HepG2 (cell line): ENCODE data around the gene FEV. TPM values are rescaled to one million over a fixed set of nuclear protein-coding genes. Genes with fewer than 3 reads are reported as not detected.

Experiments used
- ATAC-seq: fragments of 200-7000 bp; cut with Tn5 transposase; 3 replicates; pipeline ENCODE4 v1.9.1; 2020; ENCODE audit warnings: mild to moderate bottlenecking, moderate library complexity
- BruUV-seq: library from RNA; stranded (reverse); fragments of 400-500 nt; replicated peaks from 2 replicates; lab custom pipeline; 2021; lab: Mats Ljungman, UMichigan
- CTCF ChIA-PET: fragments of 300-600 bp; formaldehyde crosslinking; extraction: SDS; loops from one replicate; lab custom pipeline; 2021; ENCODE audit warnings: low total read pairs, inconsistent platforms, low intra/inter-chr PET ratio; lab: Yijun Ruan, JAX
- POLR2A ChIA-PET: fragments of 350-600 bp; sonication (Branson Sonifier 250); formaldehyde crosslinking; loops from one replicate; lab custom pipeline; 2020; ENCODE audit warnings: antibody characterized with exemption, inconsistent platforms; lab: Yijun Ruan, JAX
- DNase-seq: peaks from one replicate; pipeline ENCODE4 v3.0.0-alpha.2; 2015; ENCODE audit warnings: low spot score
- FAIRE-seq: peaks from 3 replicates; lab custom pipeline; 2011; peaks lifted over from hg19 to GRCh38; lab: Jason Lieb, UNC
- H2AFZ ChIP-seq: one replicate; pipeline ENCODE4 v1.6.1; 2011; ENCODE audit warnings: low read length, inconsistent platforms
- H3K27ac ChIP-seq: fragments of 300-600 bp; 3 replicates; pipeline ENCODE4 v1.8.0; 2011; ENCODE audit warnings: mixed run types, mild to moderate bottlenecking, mixed read lengths, low read length, inconsistent platforms; ENCODE audit not compliant: insufficient read depth; ENCODE audit errors: extremely low read length
- H3K27me3 ChIP-seq, 2 experiments: fragments of 200-600 bp in 1 of 2; 2 replicates in 1 of 2; 3 replicates in 1 of 2; pipeline versions ENCODE4 v1.6.0 to v1.8.0; 2011; ENCODE audit warnings: low read length in 2 of 2, mild to moderate bottlenecking in 2 of 2, moderate library complexity in 2 of 2, inconsistent platforms in 1 of 2; ENCODE audit not compliant: insufficient read depth in 2 of 2, control insufficient read depth in 1 of 2
- H3K36me3 ChIP-seq, 2 experiments: fragments of 200-600 bp in 1 of 2; replicated peaks in 1 of 2; 2 replicates in 1 of 2; 3 replicates in 1 of 2; pipeline versions ENCODE4 v1.5.1 to v1.8.0; 2011; ENCODE audit warnings: low read length in 2 of 2, inconsistent platforms in 1 of 2; ENCODE audit not compliant: insufficient read depth in 2 of 2, control insufficient read depth in 1 of 2
- H3K4me1 ChIP-seq: 2 replicates; pipeline ENCODE4 v1.5.1; 2012; ENCODE audit warnings: low read length, inconsistent platforms; ENCODE audit not compliant: insufficient read depth
- H3K4me2 ChIP-seq: 2 replicates; pipeline ENCODE4 v1.6.0; 2011; ENCODE audit warnings: low read depth, low read length, inconsistent platforms
- H3K4me3 ChIP-seq, 3 experiments: fragments of 200-600 bp in 1 of 3; sonication (generic), shearing (Covaris generic) in 1 of 3; replicated peaks in 1 of 3; 2 replicates each; pipeline ENCODE4 v1.5.1; 2011 to 2016; ENCODE audit warnings: low read length in 3 of 3, inconsistent platforms in 2 of 3, low read depth in 2 of 3, mild to moderate bottlenecking in 2 of 3, control low read depth in 1 of 3, mixed read lengths in 1 of 3; ENCODE audit not compliant: insufficient read depth in 1 of 3
- H3K79me2 ChIP-seq: one replicate; pipeline ENCODE4 v1.6.1; 2011; ENCODE audit warnings: low read length, inconsistent platforms; ENCODE audit not compliant: insufficient read depth
- H3K9ac ChIP-seq: 2 replicates; pipeline ENCODE4 v1.6.0; 2011; ENCODE audit warnings: mild to moderate bottlenecking, low read depth, low read length, inconsistent platforms; ENCODE audit not compliant: insufficient read depth
- H3K9me3 ChIP-seq: 2 replicates; pipeline ENCODE4 v1.5.1; 2012; ENCODE audit warnings: mild to moderate bottlenecking, low read length
- H4K20me1 ChIP-seq: 2 replicates; pipeline ENCODE4 v1.6.0; 2011; ENCODE audit warnings: inconsistent platforms, mild to moderate bottlenecking, low read length, moderate library complexity; ENCODE audit not compliant: insufficient read depth
- GTF2F1 ChIP-seq: fragments of 150-350 bp; IDR thresholded peaks from 2 replicates; pipeline ENCODE4 v1.6.1; 2014; ENCODE audit warnings: low read length
- GZF1 ChIP-seq: sonication (generic); formaldehyde crosslinking; IDR thresholded peaks from 2 replicates; pipeline ENCODE4 v1.5.1; 2020; ENCODE audit warnings: mild to moderate bottlenecking, missing genetic modification reagents
- JARID2 ChIP-seq: sonication (generic); formaldehyde crosslinking; IDR thresholded peaks from 2 replicates; pipeline ENCODE4 v1.8.1; 2023; ENCODE audit warnings: missing genetic modification reagents, inconsistent platforms; ENCODE audit not compliant: insufficient replicate concordance
- MED1 ChIP-seq: sonication (generic); formaldehyde crosslinking; IDR thresholded peaks from 2 replicates; pipeline ENCODE4 v1.4.0; 2020; ENCODE audit warnings: missing genetic modification reagents
- PITX1 ChIP-seq: sonication (generic); formaldehyde crosslinking; IDR thresholded peaks from 2 replicates; pipeline ENCODE4 v1.5.1; 2020; ENCODE audit warnings: mild to moderate bottlenecking, missing genetic modification reagents
- POGZ ChIP-seq: sonication (generic); formaldehyde crosslinking; IDR thresholded peaks from 2 replicates; pipeline ENCODE4 v1.4.0; 2020; ENCODE audit warnings: mild to moderate bottlenecking, missing genetic modification reagents
- SMAD1 ChIP-seq: sonication (generic); formaldehyde crosslinking; IDR thresholded peaks from 2 replicates; pipeline ENCODE4 v1.4.0; 2020; ENCODE audit warnings: missing genetic modification reagents, low read depth, mild to moderate bottlenecking, borderline replicate concordance
- ZFYVE20 ChIP-seq: sonication (generic); formaldehyde crosslinking; IDR thresholded peaks from 2 replicates; pipeline ENCODE4 v1.8.0; 2023; ENCODE audit warnings: low read depth, mild to moderate bottlenecking, moderate library complexity, missing genetic modification reagents, borderline replicate concordance
- ZNF12 ChIP-seq: sonication (generic); formaldehyde crosslinking; IDR thresholded peaks from 2 replicates; pipeline ENCODE4 v1.5.0; 2020; ENCODE audit warnings: missing genetic modification reagents
- ZNF264 ChIP-seq: sonication (generic); formaldehyde crosslinking; IDR thresholded peaks from 2 replicates; pipeline ENCODE4 v1.4.0; 2020; ENCODE audit warnings: missing genetic modification reagents
- ZNF878 ChIP-seq: sonication (generic); formaldehyde crosslinking; IDR thresholded peaks from 2 replicates; pipeline ENCODE4 v1.8.1; 2023; ENCODE audit warnings: mild to moderate bottlenecking, missing genetic modification reagents, moderate library complexity
- ZSCAN31 ChIP-seq: sonication (generic); formaldehyde crosslinking; IDR thresholded peaks from 2 replicates; pipeline ENCODE4 v1.5.0; 2020; ENCODE audit warnings: low read depth, mild to moderate bottlenecking, missing genetic modification reagents
- WGBS: methylation state at CpG from one replicate; pipeline ENCODE4 v1.1.6; 2017; ENCODE audit warnings: low lambda C conversion rate; 5-methylcytosine and 5-hydroxymethylcytosine counted together
- in situ Hi-C: cut with HindIII; loops from 2 replicates; pipeline ENCODE4 v1.10.0; 2017; ENCODE audit warnings: low pct_unique_long_range_greater_than_20kb; ENCODE audit not compliant: extremely low pct_ligation_motif_present
- intact Hi-C: fragments of 100-400 bp; cut with micrococcal nuclease; formaldehyde crosslinking; loops from one replicate; pipeline ENCODE4 v1.10.0; 2022; ENCODE audit not compliant: unreplicated experiment
- polyA plus RNA-seq, 8 experiments: library from polyadenylated mRNA; depleted of rRNA in 3 of 8; stranded (reverse) in 7 of 8; unstranded in 1 of 8; fragments of >200 nt; fragmentation: Illumina TruSeq in 4 of 8; extraction: Trizol in 4 of 8; gene quantifications; 2 replicates each; pipeline versions ENCODE4 v1.2.1 to v1.2.3, GENCODE V29; 2011 to 2016; ENCODE audit warnings: low read depth in 4 of 8, missing spikeins in 1 of 8, mixed read lengths in 1 of 8; ENCODE audit not compliant: insufficient read depth in 1 of 8
- total RNA-seq, 5 experiments: library from RNA; depleted of rRNA; stranded (reverse); fragments of >200 nt; fragmentation: Illumina TruSeq; extraction: Trizol; gene quantifications; 2 replicates each; pipeline ENCODE4 v1.2.3, GENCODE V29; 2016; ENCODE audit warnings: low read depth in 1 of 5
- TF ChIP-seq, protein P1 (sequence below): sonication (generic); formaldehyde crosslinking; IDR thresholded peaks from 2 replicates; pipeline ENCODE4 v1.9.0; 2021; ENCODE audit warnings: missing genetic modification reagents, borderline replicate concordance

FEV gene
- total and polyA plus RNA-seq, 2 of the 13 experiments (the other 11 are each of a cell fraction or from before 2014, with no cell fraction given), result not detected

GRCh38 chr2:218956039-218956438, 28.9 kb downstream of the FEV start (continued):
- TF ChIP-seq, protein P1, sequence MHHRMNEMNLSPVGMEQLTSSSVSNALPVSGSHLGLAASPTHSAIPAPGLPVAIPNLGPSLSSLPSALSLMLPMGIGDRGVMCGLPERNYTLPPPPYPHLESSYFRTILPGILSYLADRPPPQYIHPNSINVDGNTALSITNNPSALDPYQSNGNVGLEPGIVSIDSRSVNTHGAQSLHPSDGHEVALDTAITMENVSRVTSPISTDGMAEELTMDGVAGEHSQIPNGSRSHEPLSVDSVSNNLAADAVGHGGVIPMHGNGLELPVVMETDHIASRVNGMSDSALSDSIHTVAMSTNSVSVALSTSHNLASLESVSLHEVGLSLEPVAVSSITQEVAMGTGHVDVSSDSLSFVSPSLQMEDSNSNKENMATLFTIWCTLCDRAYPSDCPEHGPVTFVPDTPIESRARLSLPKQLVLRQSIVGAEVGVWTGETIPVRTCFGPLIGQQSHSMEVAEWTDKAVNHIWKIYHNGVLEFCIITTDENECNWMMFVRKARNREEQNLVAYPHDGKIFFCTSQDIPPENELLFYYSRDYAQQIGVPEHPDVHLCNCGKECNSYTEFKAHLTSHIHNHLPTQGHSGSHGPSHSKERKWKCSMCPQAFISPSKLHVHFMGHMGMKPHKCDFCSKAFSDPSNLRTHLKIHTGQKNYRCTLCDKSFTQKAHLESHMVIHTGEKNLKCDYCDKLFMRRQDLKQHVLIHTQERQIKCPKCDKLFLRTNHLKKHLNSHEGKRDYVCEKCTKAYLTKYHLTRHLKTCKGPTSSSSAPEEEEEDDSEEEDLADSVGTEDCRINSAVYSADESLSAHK, result no peak
- TF ChIP-seq MED1, result no peak
- no peak for TF ChIP-seq ZNF12 (CRISPR knock-in tag)
- TF ChIP-seq PITX1, result no peak

DNA sequence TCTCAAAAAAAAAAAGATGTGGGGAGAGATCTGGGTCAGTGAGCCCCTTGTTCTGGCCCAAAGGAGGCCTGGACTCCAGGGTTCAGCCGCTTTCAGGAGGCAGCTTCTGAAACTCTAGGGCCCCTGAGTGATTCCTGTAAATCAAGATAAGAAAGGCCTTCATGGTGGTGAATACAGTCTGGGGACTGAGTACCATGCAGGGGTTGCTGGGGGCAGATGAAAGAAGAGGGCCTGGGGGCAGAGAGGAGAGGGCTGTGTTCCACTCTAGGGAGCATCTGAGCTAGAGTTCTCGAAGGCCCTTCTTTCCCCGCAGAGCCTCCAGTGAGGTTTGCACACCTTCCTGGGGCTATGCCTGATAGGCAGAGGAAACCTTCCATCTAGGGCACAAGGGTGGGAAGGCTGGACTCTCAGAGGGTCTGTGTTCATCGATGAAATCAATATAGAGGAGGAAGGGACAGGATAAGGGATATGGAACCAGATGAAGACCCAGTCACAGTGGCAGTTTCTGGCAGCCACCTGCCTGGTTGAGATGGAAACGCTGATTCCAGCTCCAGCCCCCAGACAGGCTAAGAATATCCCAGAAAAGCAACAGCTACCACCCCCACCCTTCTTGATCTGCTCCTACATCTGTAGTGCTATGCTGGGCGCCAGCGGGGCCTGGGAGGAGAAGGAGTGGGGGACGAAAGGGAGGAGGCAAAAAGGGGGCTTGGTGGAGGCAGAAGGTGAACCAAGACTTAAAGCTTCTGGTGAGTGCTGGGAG, 30.3 kb downstream of the FEV start:
- Histone ChIP-seq H4K20me1 (no peaks in the 10 kb centered on the region), H3K79me2 (no peaks in the 10 kb centered on the region), H3K9me3 (no peaks in the 10 kb centered on the region), H3K27ac (no peak overlapping the region), H3K27me3 (peaks cover 4 to 80% of the 10 kb centered on the region in 2 experiments), H3K4me3 (no peak overlapping the region), H3K36me3 (no peaks in the 10 kb centered on the region), H2AFZ (no peak overlapping the region), H3K4me1 (peaks cover 6% of the 10 kb centered on the region; the same call in 1 of the 2 replicates), H3K4me2 (no peak overlapping the region), H3K9ac (no peak overlapping the region)
- no TSS peak for BruUV-seq
- intact Hi-C loops (loop anchor here (10.0 kb wide), 1 partner anchor 90 kb away; no protein-coding TSS in a partner anchor), in situ Hi-C loops (no loop called here)
- DNase-seq (no peak), FAIRE-seq (no peak), ATAC-seq (no peak)
- POLR2A ChIA-PET, result no interaction called here
- TF ChIP-seq ZNF878 (no peak), SMAD1 (CRISPR knock-in tag) (no peak), GTF2F1 (no peak), ZSCAN31 (CRISPR knock-in tag) (no peak), ZNF264 (CRISPR knock-in tag) (no peak), GZF1 (CRISPR knock-in tag) (no peak), ZFYVE20 (no peak), POGZ (no peak), JARID2 (CRISPR knock-in tag) (no peak)
- WGBS, result 8% methylated on average over 8 of the region's 8 CpGs
- CTCF ChIA-PET, result no interaction called here
